Measurements from ENCODE around the gene HMCN1.

HMCN1 gene

GRCh38 chr1:186073697-186074096 is 339.5 kb downstream of the HMCN1 start:
- no peak for DNase-seq (ENCODE audit: low read depth in 1 of 2, low spot score in 1 of 2)

GRCh38 chr1:186076006-186076405 is 341.8 kb downstream of the HMCN1 start:
- no peak for DNase-seq (ENCODE audit: low read depth in 1 of 2, low spot score in 1 of 2)

- DNase-seq (ENCODE audit: low read depth in 1 of 2, low spot score in 1 of 2): no peak
These were observed 344.1 kb downstream of the HMCN1 start for GRCh38 chr1:186078245-186078644.

- DNase-seq (ENCODE audit: low read depth in 1 of 2, low spot score in 1 of 2): no peak
These were observed 345.0 kb downstream of the HMCN1 start for GRCh38 chr1:186079084-186079684.

GRCh38 chr1:186082235-186082937 is 348.2 kb downstream of the HMCN1 start:
- DNase-seq (ENCODE audit: low read depth in 1 of 2, low spot score in 1 of 2): no peak

- no peak for DNase-seq (ENCODE audit: low read depth in 1 of 2, low spot score in 1 of 2)
These were observed 352.4 kb downstream of the HMCN1 start for GRCh38 chr1:186086583-186086982.

GRCh38 chr1:186089940-186090339 is 355.7 kb downstream of the HMCN1 start:
- no peak for DNase-seq (ENCODE audit: low read depth in 1 of 2, low spot score in 1 of 2)

- DNase-seq (ENCODE audit: low read depth in 1 of 2, low spot score in 1 of 2): no peak
These were observed 357.1 kb downstream of the HMCN1 start for GRCh38 chr1:186091222-186091720.

- DNase-seq (ENCODE audit: low read depth in 1 of 2, low spot score in 1 of 2): no peak
These were observed 359.2 kb downstream of the HMCN1 start for GRCh38 chr1:186093437-186093836.

- DNase-seq (ENCODE audit: low read depth in 1 of 2, low spot score in 1 of 2): no peak
These were observed 360.0 kb downstream of the HMCN1 start for GRCh38 chr1:186094172-186094571.

- no peak for DNase-seq (ENCODE audit: low read depth in 1 of 2, low spot score in 1 of 2)
These were observed 365.3 kb downstream of the HMCN1 start for GRCh38 chr1:186099336-186100104.

GRCh38 chr1:186102107-186102506 is 367.9 kb downstream of the HMCN1 start:
- DNase-seq (ENCODE audit: low read depth in 1 of 2, low spot score in 1 of 2): no peak

GRCh38 chr1:186102547-186103148 is 368.5 kb downstream of the HMCN1 start:
- DNase-seq (ENCODE audit: low read depth in 1 of 2, low spot score in 1 of 2): no peak

- DNase-seq (ENCODE audit: low read depth in 1 of 2, low spot score in 1 of 2): no peak
These were observed 370.3 kb downstream of the HMCN1 start for GRCh38 chr1:186104459-186104858.

- no peak for DNase-seq (ENCODE audit: low read depth in 1 of 2, low spot score in 1 of 2)
These were observed 378.1 kb downstream of the HMCN1 start for GRCh38 chr1:186112280-186112679.

- DNase-seq (ENCODE audit: low read depth in 1 of 2, low spot score in 1 of 2): no peak
These were observed 379.3 kb downstream of the HMCN1 start for GRCh38 chr1:186113461-186113860.

GRCh38 chr1:186118724-186119123 is 384.5 kb downstream of the HMCN1 start:
- DNase-seq (ENCODE audit: low read depth in 1 of 2, low spot score in 1 of 2): no peak

- no peak for DNase-seq (ENCODE audit: low read depth in 1 of 2, low spot score in 1 of 2)
These were observed 388.6 kb downstream of the HMCN1 start for GRCh38 chr1:186122837-186123236.

GRCh38 chr1:186125035-186125434 is 390.8 kb downstream of the HMCN1 start:
- no peak for DNase-seq (ENCODE audit: low read depth in 1 of 2, low spot score in 1 of 2)

- DNase-seq (ENCODE audit: low read depth in 1 of 2, low spot score in 1 of 2): no peak
These were observed 391.3 kb downstream of the HMCN1 start for GRCh38 chr1:186125511-186125910.

GRCh38 chr1:186129758-186130157 is 395.6 kb downstream of the HMCN1 start:
- DNase-seq (ENCODE audit: low read depth in 1 of 2, low spot score in 1 of 2): no peak

GRCh38 chr1:186139115-186139514 is 404.9 kb downstream of the HMCN1 start:
- DNase-seq (ENCODE audit: low read depth in 1 of 2, low spot score in 1 of 2): no peak
